ENCODE measurements around the gene ARIH2.

- TF ChIP-seq EP300 (conservative IDR thresholded peaks at IDR 0.05; ENCODE audit: poor library complexity, severe bottlenecking) (no peak), EZH2 (IDR thresholded peaks at IDR 0.05; ENCODE audit: borderline replicate concordance, insufficient read depth, low read length, poor library complexity, severe bottlenecking) (no peak)
- TF ChIP-seq, protein P1, sequence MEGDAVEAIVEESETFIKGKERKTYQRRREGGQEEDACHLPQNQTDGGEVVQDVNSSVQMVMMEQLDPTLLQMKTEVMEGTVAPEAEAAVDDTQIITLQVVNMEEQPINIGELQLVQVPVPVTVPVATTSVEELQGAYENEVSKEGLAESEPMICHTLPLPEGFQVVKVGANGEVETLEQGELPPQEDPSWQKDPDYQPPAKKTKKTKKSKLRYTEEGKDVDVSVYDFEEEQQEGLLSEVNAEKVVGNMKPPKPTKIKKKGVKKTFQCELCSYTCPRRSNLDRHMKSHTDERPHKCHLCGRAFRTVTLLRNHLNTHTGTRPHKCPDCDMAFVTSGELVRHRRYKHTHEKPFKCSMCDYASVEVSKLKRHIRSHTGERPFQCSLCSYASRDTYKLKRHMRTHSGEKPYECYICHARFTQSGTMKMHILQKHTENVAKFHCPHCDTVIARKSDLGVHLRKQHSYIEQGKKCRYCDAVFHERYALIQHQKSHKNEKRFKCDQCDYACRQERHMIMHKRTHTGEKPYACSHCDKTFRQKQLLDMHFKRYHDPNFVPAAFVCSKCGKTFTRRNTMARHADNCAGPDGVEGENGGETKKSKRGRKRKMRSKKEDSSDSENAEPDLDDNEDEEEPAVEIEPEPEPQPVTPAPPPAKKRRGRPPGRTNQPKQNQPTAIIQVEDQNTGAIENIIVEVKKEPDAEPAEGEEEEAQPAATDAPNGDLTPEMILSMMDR (IDR thresholded peaks at IDR 0.05; ENCODE audit: poor library complexity, severe bottlenecking): no peak
- TF ChIP-seq, protein P2, sequence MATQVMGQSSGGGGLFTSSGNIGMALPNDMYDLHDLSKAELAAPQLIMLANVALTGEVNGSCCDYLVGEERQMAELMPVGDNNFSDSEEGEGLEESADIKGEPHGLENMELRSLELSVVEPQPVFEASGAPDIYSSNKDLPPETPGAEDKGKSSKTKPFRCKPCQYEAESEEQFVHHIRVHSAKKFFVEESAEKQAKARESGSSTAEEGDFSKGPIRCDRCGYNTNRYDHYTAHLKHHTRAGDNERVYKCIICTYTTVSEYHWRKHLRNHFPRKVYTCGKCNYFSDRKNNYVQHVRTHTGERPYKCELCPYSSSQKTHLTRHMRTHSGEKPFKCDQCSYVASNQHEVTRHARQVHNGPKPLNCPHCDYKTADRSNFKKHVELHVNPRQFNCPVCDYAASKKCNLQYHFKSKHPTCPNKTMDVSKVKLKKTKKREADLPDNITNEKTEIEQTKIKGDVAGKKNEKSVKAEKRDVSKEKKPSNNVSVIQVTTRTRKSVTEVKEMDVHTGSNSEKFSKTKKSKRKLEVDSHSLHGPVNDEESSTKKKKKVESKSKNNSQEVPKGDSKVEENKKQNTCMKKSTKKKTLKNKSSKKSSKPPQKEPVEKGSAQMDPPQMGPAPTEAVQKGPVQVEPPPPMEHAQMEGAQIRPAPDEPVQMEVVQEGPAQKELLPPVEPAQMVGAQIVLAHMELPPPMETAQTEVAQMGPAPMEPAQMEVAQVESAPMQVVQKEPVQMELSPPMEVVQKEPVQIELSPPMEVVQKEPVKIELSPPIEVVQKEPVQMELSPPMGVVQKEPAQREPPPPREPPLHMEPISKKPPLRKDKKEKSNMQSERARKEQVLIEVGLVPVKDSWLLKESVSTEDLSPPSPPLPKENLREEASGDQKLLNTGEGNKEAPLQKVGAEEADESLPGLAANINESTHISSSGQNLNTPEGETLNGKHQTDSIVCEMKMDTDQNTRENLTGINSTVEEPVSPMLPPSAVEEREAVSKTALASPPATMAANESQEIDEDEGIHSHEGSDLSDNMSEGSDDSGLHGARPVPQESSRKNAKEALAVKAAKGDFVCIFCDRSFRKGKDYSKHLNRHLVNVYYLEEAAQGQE (IDR thresholded peaks at IDR 0.05; ENCODE audit: borderline replicate concordance): no peak
Observed at GRCh38 chr3:49035281-49035680, 116.6 kb downstream of the ARIH2 start.
